ENCODE results near the gene CTSH. TPM values are rescaled to one million over a fixed set of nuclear protein-coding genes. Genes with fewer than 3 reads are reported as not detected.
A peak's percentile ranks its signal among the peaks of the same experiment; 100 is the strongest.

Gene CTSH
- total and polyA plus RNA-seq, 2 of the 13 experiments (the other 11 are each of a cell fraction or from before 2014, with no cell fraction given), result 265 to 653 TPM

DNA sequence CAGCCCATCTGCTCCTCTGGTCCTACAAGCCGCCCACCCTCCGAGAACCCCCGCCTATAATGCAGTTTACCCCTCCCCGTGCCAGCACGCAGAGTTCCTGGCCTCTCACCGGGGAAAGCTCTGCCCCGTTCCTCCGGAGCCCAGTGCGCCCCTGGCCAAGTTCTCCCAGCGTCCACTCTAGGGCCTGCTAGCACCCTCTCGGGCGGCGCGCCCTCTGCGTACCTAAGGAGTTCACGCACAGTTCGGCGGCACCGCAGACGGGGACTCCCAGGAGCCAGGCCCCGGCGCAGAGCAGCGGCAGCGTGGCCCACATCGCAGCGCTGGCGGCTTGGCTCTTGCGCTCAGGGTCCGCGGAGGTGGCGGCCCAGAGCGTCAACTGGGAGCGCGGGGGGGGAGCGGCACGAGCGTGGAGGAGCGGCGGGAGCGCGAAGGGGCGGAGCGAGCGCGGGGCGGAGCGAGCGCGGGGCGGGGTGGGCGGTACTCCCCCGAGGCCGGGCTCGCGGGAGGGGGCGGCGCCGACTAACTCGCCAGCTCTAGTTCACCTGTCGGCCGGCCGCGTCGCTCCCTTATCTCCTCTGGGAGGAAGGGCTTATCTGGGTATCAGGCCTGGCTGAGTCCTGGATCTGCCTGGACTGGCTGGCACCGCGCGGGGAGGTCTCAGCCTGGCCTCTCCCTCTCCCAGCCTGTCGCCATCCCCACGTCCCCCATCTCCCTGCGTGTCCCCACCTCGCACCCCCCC is at the start of gene CTSH (continued):
- TF ChIP-seq, protein P1, sequence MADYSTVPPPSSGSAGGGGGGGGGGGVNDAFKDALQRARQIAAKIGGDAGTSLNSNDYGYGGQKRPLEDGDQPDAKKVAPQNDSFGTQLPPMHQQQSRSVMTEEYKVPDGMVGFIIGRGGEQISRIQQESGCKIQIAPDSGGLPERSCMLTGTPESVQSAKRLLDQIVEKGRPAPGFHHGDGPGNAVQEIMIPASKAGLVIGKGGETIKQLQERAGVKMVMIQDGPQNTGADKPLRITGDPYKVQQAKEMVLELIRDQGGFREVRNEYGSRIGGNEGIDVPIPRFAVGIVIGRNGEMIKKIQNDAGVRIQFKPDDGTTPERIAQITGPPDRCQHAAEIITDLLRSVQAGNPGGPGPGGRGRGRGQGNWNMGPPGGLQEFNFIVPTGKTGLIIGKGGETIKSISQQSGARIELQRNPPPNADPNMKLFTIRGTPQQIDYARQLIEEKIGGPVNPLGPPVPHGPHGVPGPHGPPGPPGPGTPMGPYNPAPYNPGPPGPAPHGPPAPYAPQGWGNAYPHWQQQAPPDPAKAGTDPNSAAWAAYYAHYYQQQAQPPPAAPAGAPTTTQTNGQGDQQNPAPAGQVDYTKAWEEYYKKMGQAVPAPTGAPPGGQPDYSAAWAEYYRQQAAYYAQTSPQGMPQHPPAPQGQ (CRISPR knock-in tag; IDR thresholded peaks at IDR 0.05; ENCODE audit: borderline replicate concordance), result no peak
- TF ChIP-seq, protein P2, sequence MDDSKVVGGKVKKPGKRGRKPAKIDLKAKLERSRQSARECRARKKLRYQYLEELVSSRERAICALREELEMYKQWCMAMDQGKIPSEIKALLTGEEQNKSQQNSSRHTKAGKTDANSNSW (CRISPR knock-in tag; IDR thresholded peaks at IDR 0.05; ENCODE audit: borderline replicate concordance), result no peak
- TF ChIP-seq, protein P3, sequence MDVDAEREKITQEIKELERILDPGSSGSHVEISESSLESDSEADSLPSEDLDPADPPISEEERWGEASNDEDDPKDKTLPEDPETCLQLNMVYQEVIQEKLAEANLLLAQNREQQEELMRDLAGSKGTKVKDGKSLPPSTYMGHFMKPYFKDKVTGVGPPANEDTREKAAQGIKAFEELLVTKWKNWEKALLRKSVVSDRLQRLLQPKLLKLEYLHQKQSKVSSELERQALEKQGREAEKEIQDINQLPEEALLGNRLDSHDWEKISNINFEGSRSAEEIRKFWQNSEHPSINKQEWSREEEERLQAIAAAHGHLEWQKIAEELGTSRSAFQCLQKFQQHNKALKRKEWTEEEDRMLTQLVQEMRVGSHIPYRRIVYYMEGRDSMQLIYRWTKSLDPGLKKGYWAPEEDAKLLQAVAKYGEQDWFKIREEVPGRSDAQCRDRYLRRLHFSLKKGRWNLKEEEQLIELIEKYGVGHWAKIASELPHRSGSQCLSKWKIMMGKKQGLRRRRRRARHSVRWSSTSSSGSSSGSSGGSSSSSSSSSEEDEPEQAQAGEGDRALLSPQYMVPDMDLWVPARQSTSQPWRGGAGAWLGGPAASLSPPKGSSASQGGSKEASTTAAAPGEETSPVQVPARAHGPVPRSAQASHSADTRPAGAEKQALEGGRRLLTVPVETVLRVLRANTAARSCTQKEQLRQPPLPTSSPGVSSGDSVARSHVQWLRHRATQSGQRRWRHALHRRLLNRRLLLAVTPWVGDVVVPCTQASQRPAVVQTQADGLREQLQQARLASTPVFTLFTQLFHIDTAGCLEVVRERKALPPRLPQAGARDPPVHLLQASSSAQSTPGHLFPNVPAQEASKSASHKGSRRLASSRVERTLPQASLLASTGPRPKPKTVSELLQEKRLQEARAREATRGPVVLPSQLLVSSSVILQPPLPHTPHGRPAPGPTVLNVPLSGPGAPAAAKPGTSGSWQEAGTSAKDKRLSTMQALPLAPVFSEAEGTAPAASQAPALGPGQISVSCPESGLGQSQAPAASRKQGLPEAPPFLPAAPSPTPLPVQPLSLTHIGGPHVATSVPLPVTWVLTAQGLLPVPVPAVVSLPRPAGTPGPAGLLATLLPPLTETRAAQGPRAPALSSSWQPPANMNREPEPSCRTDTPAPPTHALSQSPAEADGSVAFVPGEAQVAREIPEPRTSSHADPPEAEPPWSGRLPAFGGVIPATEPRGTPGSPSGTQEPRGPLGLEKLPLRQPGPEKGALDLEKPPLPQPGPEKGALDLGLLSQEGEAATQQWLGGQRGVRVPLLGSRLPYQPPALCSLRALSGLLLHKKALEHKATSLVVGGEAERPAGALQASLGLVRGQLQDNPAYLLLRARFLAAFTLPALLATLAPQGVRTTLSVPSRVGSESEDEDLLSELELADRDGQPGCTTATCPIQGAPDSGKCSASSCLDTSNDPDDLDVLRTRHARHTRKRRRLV (CRISPR knock-in tag; IDR thresholded peaks at IDR 0.05), result no peak
- TF ChIP-seq, protein P4, sequence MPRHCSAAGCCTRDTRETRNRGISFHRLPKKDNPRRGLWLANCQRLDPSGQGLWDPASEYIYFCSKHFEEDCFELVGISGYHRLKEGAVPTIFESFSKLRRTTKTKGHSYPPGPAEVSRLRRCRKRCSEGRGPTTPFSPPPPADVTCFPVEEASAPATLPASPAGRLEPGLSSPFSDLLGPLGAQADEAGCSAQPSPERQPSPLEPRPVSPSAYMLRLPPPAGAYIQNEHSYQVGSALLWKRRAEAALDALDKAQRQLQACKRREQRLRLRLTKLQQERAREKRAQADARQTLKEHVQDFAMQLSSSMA (CRISPR knock-in tag; IDR thresholded peaks at IDR 0.05), result peak; percentile 77; the same call in 1 of the 2 replicates
- TF ChIP-seq, protein P5, sequence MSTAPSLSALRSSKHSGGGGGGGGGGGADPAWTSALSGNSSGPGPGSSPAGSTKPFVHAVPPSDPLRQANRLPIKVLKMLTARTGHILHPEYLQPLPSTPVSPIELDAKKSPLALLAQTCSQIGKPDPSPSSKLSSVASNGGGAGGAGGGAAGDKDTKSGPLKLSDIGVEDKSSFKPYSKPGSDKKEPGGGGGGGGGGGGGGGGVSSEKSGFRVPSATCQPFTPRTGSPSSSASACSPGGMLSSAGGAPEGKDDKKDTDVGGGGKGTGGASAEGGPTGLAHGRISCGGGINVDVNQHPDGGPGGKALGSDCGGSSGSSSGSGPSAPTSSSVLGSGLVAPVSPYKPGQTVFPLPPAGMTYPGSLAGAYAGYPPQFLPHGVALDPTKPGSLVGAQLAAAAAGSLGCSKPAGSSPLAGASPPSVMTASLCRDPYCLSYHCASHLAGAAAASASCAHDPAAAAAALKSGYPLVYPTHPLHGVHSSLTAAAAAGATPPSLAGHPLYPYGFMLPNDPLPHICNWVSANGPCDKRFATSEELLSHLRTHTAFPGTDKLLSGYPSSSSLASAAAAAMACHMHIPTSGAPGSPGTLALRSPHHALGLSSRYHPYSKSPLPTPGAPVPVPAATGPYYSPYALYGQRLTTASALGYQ (CRISPR knock-in tag; IDR thresholded peaks at IDR 0.05), result no peak
- no peak for TF ChIP-seq ZNF33A (CRISPR knock-in tag; IDR thresholded peaks at IDR 0.05; ENCODE audit: borderline replicate concordance)
- TF ChIP-seq ZNF629 (CRISPR knock-in tag; conservative IDR thresholded peaks at IDR 0.05), result no peak
- TF ChIP-seq, protein P6, sequence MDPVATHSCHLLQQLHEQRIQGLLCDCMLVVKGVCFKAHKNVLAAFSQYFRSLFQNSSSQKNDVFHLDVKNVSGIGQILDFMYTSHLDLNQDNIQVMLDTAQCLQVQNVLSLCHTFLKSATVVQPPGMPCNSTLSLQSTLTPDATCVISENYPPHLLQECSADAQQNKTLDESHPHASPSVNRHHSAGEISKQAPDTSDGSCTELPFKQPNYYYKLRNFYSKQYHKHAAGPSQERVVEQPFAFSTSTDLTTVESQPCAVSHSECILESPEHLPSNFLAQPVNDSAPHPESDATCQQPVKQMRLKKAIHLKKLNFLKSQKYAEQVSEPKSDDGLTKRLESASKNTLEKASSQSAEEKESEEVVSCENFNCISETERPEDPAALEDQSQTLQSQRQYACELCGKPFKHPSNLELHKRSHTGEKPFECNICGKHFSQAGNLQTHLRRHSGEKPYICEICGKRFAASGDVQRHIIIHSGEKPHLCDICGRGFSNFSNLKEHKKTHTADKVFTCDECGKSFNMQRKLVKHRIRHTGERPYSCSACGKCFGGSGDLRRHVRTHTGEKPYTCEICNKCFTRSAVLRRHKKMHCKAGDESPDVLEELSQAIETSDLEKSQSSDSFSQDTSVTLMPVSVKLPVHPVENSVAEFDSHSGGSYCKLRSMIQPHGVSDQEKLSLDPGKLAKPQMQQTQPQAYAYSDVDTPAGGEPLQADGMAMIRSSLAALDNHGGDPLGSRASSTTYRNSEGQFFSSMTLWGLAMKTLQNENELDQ (CRISPR knock-in tag; IDR thresholded peaks at IDR 0.05; ENCODE audit: borderline replicate concordance), result no peak
- no peak for TF ChIP-seq ZNF484 (CRISPR knock-in tag; IDR thresholded peaks at IDR 0.05; ENCODE audit: borderline replicate concordance, low read depth)
- no peak for TF ChIP-seq ZNF20 (CRISPR knock-in tag; IDR thresholded peaks at IDR 0.05)
- TF ChIP-seq ZIK1 (CRISPR knock-in tag; IDR thresholded peaks at IDR 0.05; ENCODE audit: borderline replicate concordance, low read depth), result 0 out of 2 replicates have a peak, but pooled peaks have one; percentile 38
- peak; percentile 87; the same call in 1 of the 2 replicates for TF ChIP-seq ZNF329 (CRISPR knock-in tag; IDR thresholded peaks at IDR 0.05; ENCODE audit: low read depth)
- TF ChIP-seq MBNL3 (CRISPR knock-in tag; conservative IDR thresholded peaks at IDR 0.05), result no peak
- TF ChIP-seq, protein P7, sequence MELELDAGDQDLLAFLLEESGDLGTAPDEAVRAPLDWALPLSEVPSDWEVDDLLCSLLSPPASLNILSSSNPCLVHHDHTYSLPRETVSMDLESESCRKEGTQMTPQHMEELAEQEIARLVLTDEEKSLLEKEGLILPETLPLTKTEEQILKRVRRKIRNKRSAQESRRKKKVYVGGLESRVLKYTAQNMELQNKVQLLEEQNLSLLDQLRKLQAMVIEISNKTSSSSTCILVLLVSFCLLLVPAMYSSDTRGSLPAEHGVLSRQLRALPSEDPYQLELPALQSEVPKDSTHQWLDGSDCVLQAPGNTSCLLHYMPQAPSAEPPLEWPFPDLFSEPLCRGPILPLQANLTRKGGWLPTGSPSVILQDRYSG (CRISPR knock-in tag; IDR thresholded peaks at IDR 0.05), result no peak
